ENCODE data around the gene MEGF11. TPM values are rescaled to one million over a fixed set of nuclear protein-coding genes. Genes with fewer than 3 reads are reported as not detected.

Gene MEGF11
- total RNA-seq, 4 donors from 2014 or later: 2.4 to 8.5 (median 4.3) TPM

GRCh38 chr15:66164788-66165187 lies 88.8 kb downstream of the MEGF11 start:
- no peak for DNase-seq (ENCODE audit: low spot score in 2 of 2)
- 46% methylated on average over 2 of the region's 4 CpGs for WGBS
- H3K27ac ChIP-seq: no peak overlapping the region

DNA sequence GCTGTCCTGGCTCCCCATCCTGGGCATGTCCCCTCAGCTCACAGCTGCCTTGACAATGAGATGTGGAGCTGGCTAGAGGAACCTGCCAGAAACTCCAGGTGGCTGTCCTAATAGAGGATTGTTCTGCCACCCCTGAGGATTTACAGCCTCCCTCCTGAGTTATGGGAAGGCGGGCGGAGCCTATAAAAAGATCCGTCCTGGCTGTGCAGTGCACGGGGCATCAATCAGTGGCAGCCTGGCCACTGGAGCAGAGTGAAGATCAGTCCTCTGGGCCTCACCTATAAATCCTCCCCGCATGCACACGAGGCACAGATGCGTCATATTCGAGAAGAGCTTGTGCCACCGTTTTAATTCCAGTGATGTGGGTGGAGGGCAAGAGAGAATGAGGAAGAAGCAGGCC lies 90.0 kb downstream of the MEGF11 start:
- 80% methylated on average over 9 of the region's 9 CpGs for WGBS

More at GRCh38 chr15:66164788-66165187, 88.8 kb downstream of the MEGF11 start:
- H3K4me3 ChIP-seq: no peak overlapping the region
- TF ChIP-seq CTCF (IDR thresholded peaks at IDR 0.05) (no peak), POLR2AphosphoS5 (IDR thresholded peaks at IDR 0.05) (no peak), POLR2A (IDR thresholded peaks at IDR 0.05) (no peak), EP300 (IDR thresholded peaks at IDR 0.05) (no peak)
- H3K4me1 ChIP-seq: no peaks in the 10 kb centered on the region
- no peaks in the 10 kb centered on the region for H3K27me3 ChIP-seq
- no peaks in the 10 kb centered on the region for H3K36me3 ChIP-seq
- no peaks in the 10 kb centered on the region for H3K9me3 ChIP-seq

GRCh38 chr15:66162286-66162685 lies 91.3 kb downstream of the MEGF11 start:
- DNase-seq (ENCODE audit: low spot score in 2 of 2): no peak
- no peaks in the 10 kb centered on the region for H3K36me3 ChIP-seq
- TF ChIP-seq POLR2A (IDR thresholded peaks at IDR 0.05) (no peak), POLR2AphosphoS5 (IDR thresholded peaks at IDR 0.05) (no peak), EP300 (IDR thresholded peaks at IDR 0.05) (no peak), CTCF (IDR thresholded peaks at IDR 0.05) (no peak)
- H3K27ac ChIP-seq: no peak overlapping the region
- H3K27me3 ChIP-seq: no peaks in the 10 kb centered on the region
- H3K9me3 ChIP-seq: no peaks in the 10 kb centered on the region
- no peak overlapping the region for H3K4me3 ChIP-seq
- 71% methylated on average over 2 of the region's 2 CpGs for WGBS
- no peaks in the 10 kb centered on the region for H3K4me1 ChIP-seq

More for the DNA sequence above, 90.0 kb downstream of the MEGF11 start:
- no peaks in the 10 kb centered on the region for H3K9me3 ChIP-seq
- no peak overlapping the region for H3K27ac ChIP-seq
- DNase-seq (ENCODE audit: low spot score in 2 of 2): no peak
- H3K36me3 ChIP-seq: no peaks in the 10 kb centered on the region
- no peak overlapping the region for H3K4me3 ChIP-seq
- no peaks in the 10 kb centered on the region for H3K4me1 ChIP-seq
- TF ChIP-seq CTCF (IDR thresholded peaks at IDR 0.05) (no peak), POLR2A (IDR thresholded peaks at IDR 0.05) (no peak), EP300 (IDR thresholded peaks at IDR 0.05) (no peak), POLR2AphosphoS5 (IDR thresholded peaks at IDR 0.05) (no peak)
- H3K27me3 ChIP-seq: no peaks in the 10 kb centered on the region

DNA sequence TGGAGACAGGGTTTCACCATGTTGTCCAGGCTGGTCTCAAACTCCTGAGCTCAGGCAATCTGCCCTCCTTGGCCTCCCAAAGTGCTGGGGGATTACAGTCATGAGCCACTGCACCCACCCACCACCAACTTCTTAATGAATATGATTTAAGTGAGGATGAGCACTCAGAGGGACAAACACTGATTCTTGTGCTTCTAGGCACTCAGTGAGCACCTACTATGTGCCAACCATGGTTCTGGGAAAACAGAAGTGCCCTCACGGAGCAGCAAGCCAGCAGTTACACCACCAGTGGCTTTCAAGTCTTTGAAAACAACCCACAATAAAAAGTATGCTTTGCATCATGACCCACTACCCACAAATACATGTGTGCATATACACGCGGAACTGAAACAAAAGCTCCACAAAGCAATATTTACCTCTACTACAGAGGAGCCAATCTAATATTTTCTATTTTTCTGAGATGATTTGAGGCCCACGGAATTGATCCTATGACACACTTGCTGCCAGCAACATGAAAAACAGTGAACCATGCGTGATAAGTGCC lies 91.9 kb downstream of the MEGF11 start:
- H3K27me3 ChIP-seq: no peaks in the 10 kb centered on the region
- H3K9me3 ChIP-seq: no peaks in the 10 kb centered on the region
- H3K4me1 ChIP-seq: no peaks in the 10 kb centered on the region
- no peaks in the 10 kb centered on the region for H3K36me3 ChIP-seq
- TF ChIP-seq POLR2A (IDR thresholded peaks at IDR 0.05) (no peak), POLR2AphosphoS5 (IDR thresholded peaks at IDR 0.05) (no peak), CTCF (IDR thresholded peaks at IDR 0.05) (no peak), EP300 (IDR thresholded peaks at IDR 0.05) (no peak)
- no peak for DNase-seq (ENCODE audit: low spot score in 2 of 2)
- WGBS: 88% methylated on average over 5 of the region's 5 CpGs
- H3K4me3 ChIP-seq: no peak overlapping the region
- H3K27ac ChIP-seq: no peak overlapping the region

- no peaks in the 10 kb centered on the region for H3K4me1 ChIP-seq
- 67% methylated on average over 4 of the region's 4 CpGs for WGBS
- no peaks in the 10 kb centered on the region for H3K9me3 ChIP-seq
- H3K27me3 ChIP-seq: peaks cover 3% of the 10 kb centered on the region
- no peak overlapping the region for H3K27ac ChIP-seq
- H3K4me3 ChIP-seq: no peak overlapping the region
- no peak for DNase-seq (ENCODE audit: low spot score in 2 of 2)
- H3K36me3 ChIP-seq: no peaks in the 10 kb centered on the region
- TF ChIP-seq POLR2AphosphoS5 (IDR thresholded peaks at IDR 0.05): no peak
- TF ChIP-seq CTCF (IDR thresholded peaks at IDR 0.05): no peak
- TF ChIP-seq EP300 (IDR thresholded peaks at IDR 0.05): no peak
- no peak for TF ChIP-seq POLR2A (IDR thresholded peaks at IDR 0.05)
Measured at GRCh38 chr15:66161108-66161507, 92.4 kb downstream of the MEGF11 start.
